GM13976 (cell line): ENCODE results near the gene FA2H.

Source experiments
- DNase-seq: peaks from one replicate; pipeline ENCODE4 v3.0.0; 2012; ENCODE audit warnings: low spot score
- CTCF ChIP-seq: IDR thresholded peaks from 2 replicates; pipeline ENCODE4 v1.5.1; 2012; ENCODE audit warnings: borderline replicate concordance, mild to moderate bottlenecking; ENCODE audit not compliant: insufficient read depth; ENCODE audit errors: extremely low read depth, missing control alignments, control extremely low read depth
- in situ Hi-C: fragments of 300-500 bp; cut with MboI; formaldehyde crosslinking; loops from one replicate; pipeline ENCODE4 v1.12.0; 2022; ENCODE audit warnings: low sequenced_read_pairs, mixed read lengths, inconsistent platforms; ENCODE audit not compliant: unreplicated experiment

The FA2H gene

GRCh38 chr16:74761665-74762064 lies 13.0 kb downstream of the FA2H start:
- TF ChIP-seq CTCF: no peak
- DNase-seq: no peak
- in situ Hi-C loops: no loop called here

- in situ Hi-C loops: no loop called here
- TF ChIP-seq CTCF: no peak
- no peak for DNase-seq
Observed at GRCh38 chr16:74760007-74760767, 14.4 kb downstream of the FA2H start.

GRCh38 chr16:74759564-74759963 lies 15.1 kb downstream of the FA2H start:
- in situ Hi-C loops: no loop called here
- no peak for DNase-seq
- no peak for TF ChIP-seq CTCF

- DNase-seq: no peak
- no peak for TF ChIP-seq CTCF
- in situ Hi-C loops: no loop called here
Observed at GRCh38 chr16:74758801-74759200, 15.8 kb downstream of the FA2H start.

GRCh38 chr16:74757349-74757748 lies 17.3 kb downstream of the FA2H start:
- no peak for DNase-seq
- in situ Hi-C loops: no loop called here
- TF ChIP-seq CTCF: no peak

GRCh38 chr16:74756203-74756602 lies 18.4 kb downstream of the FA2H start:
- no peak for TF ChIP-seq CTCF
- DNase-seq: no peak
- in situ Hi-C loops: no loop called here
